ENCODE results near the gene PIGQ. TPM values are rescaled to one million over a fixed set of nuclear protein-coding genes. Genes with fewer than 3 reads are reported as not detected.

Gene PIGQ
- total and polyA plus RNA-seq, 2 of the 13 experiments (the other 11 are each of a cell fraction or from before 2014, with no cell fraction given): 7.7 to 19.7 TPM

- TF ChIP-seq SOX6 (IDR thresholded peaks at IDR 0.05) (no peak), SOX6 (CRISPR knock-in tag; IDR thresholded peaks at IDR 0.05) (peak; percentile 67), ZFP62 (CRISPR knock-in tag; IDR thresholded peaks at IDR 0.05) (no peak), NFKBIZ (CRISPR knock-in tag; IDR thresholded peaks at IDR 0.05) (no peak), SP2 (CRISPR knock-in tag; IDR thresholded peaks at IDR 0.05) (peak; percentile 86), ZBTB43 (CRISPR knock-in tag; conservative IDR thresholded peaks at IDR 0.05) (0 out of 2 replicates have a peak, but pooled peaks have one; percentile 56), FOXA3 (CRISPR knock-in tag; IDR thresholded peaks at IDR 0.05) (peak; percentile 46), ZKSCAN5 (CRISPR knock-in tag; IDR thresholded peaks at IDR 0.05) (no peak), ATF2 (CRISPR knock-in tag; IDR thresholded peaks at IDR 0.05) (peak; percentile 48; the same call in 1 of the 2 replicates), SNAI1 (CRISPR knock-in tag; IDR thresholded peaks at IDR 0.05; ENCODE audit: borderline replicate concordance) (0 out of 2 replicates have a peak, but pooled peaks have one; percentile 55), ZNF652 (CRISPR knock-in tag; IDR thresholded peaks at IDR 0.05; ENCODE audit: borderline replicate concordance, low read depth) (no peak), ZNF547 (CRISPR knock-in tag; IDR thresholded peaks at IDR 0.05) (peak; percentile 80), ZBTB49 (CRISPR knock-in tag; IDR thresholded peaks at IDR 0.05; ENCODE audit: borderline replicate concordance) (no peak), RXRB (CRISPR knock-in tag; IDR thresholded peaks at IDR 0.05; ENCODE audit: borderline replicate concordance) (peak; percentile 38; the same call in 1 of the 2 replicates), NRL (CRISPR knock-in tag; IDR thresholded peaks at IDR 0.05; ENCODE audit: borderline replicate concordance) (peak; percentile 55; the same call in 1 of the 2 replicates), GATA4 (IDR thresholded peaks at IDR 0.05; ENCODE audit: borderline replicate concordance, low read depth) (0 out of 2 replicates have a peak, but pooled peaks have one; percentile 30), EEA1 (CRISPR knock-in tag; IDR thresholded peaks at IDR 0.05; ENCODE audit: borderline replicate concordance) (no peak), ARNTL (CRISPR knock-in tag; IDR thresholded peaks at IDR 0.05) (peak; percentile 60; the same call in 1 of the 2 replicates), HIVEP1 (CRISPR knock-in tag; IDR thresholded peaks at IDR 0.05) (peak; percentile 78), NR2F6 (IDR thresholded peaks at IDR 0.05) (no peak), NR2F6 (CRISPR knock-in tag; IDR thresholded peaks at IDR 0.05) (peak; percentile 54; the same call in 1 of the 2 replicates), ZNF10 (CRISPR knock-in tag; IDR thresholded peaks at IDR 0.05; ENCODE audit: borderline replicate concordance, low read depth) (no peak), LCORL (IDR thresholded peaks at IDR 0.05) (no peak), LCORL (CRISPR knock-in tag; IDR thresholded peaks at IDR 0.05) (0 out of 2 replicates have a peak, but pooled peaks have one; percentile 27), TAF1 (CRISPR knock-in tag; IDR thresholded peaks at IDR 0.05) (peak; percentile 81), SIN3A (IDR thresholded peaks at IDR 0.05; ENCODE audit: borderline replicate concordance, low read depth, low read length) (peak; percentile 42; the same call in 1 of the 2 replicates)
Observed at GRCh38 chr16:588889-589657, 19.3 kb downstream of the PIGQ start (continued).

Measured in HepG2 (cell line).